Urinary bladder (tissue), 4 donors: Measurements from ENCODE around the gene OTOG. TPM values are rescaled to one million over a fixed set of nuclear protein-coding genes. Genes with fewer than 3 reads are reported as not detected.

Source experiments
- DNase-seq: peaks from one replicate; pipeline ENCODE4 v3.0.0-alpha.2; 2015; ENCODE audit errors: extremely low spot score
- H3K27ac ChIP-seq: one replicate; pipeline ENCODE4 v1.5.1; 2013; ENCODE audit warnings: low read depth, mild to moderate bottlenecking, moderate library complexity
- H3K36me3 ChIP-seq: one replicate; pipeline ENCODE4 v1.6.1; 2013; ENCODE audit warnings: mild to moderate bottlenecking, moderate library complexity; ENCODE audit not compliant: insufficient read depth
- H3K4me1 ChIP-seq: one replicate; pipeline ENCODE4 v1.6.1; 2013; ENCODE audit warnings: mild to moderate bottlenecking, moderate library complexity; ENCODE audit not compliant: insufficient read depth
- H3K4me3 ChIP-seq: one replicate; pipeline ENCODE4 v1.5.1; 2013; ENCODE audit warnings: low read depth, low read length
- WGBS: extraction: QIAGEN DNeasy Blood & Tissue Kit; methylation state at CpG from one replicate; pipeline ENCODE4 v1.1.7; 2013; 5-methylcytosine and 5-hydroxymethylcytosine counted together
- polyA plus RNA-seq: library from polyadenylated mRNA; stranded (reverse); fragments of 200-250 nt; gene quantifications from one replicate; pipeline ENCODE4 v1.2.3, GENCODE V29; 2013
- total RNA-seq: library from RNA; depleted of rRNA; stranded (reverse); fragments of >200 nt; gene quantifications from one replicate; pipeline ENCODE4 v1.2.3, GENCODE V29; 2014
- donor health status: healthy with polysubstance abuse.
- donor health status: healthy.

OTOG gene, protein sequence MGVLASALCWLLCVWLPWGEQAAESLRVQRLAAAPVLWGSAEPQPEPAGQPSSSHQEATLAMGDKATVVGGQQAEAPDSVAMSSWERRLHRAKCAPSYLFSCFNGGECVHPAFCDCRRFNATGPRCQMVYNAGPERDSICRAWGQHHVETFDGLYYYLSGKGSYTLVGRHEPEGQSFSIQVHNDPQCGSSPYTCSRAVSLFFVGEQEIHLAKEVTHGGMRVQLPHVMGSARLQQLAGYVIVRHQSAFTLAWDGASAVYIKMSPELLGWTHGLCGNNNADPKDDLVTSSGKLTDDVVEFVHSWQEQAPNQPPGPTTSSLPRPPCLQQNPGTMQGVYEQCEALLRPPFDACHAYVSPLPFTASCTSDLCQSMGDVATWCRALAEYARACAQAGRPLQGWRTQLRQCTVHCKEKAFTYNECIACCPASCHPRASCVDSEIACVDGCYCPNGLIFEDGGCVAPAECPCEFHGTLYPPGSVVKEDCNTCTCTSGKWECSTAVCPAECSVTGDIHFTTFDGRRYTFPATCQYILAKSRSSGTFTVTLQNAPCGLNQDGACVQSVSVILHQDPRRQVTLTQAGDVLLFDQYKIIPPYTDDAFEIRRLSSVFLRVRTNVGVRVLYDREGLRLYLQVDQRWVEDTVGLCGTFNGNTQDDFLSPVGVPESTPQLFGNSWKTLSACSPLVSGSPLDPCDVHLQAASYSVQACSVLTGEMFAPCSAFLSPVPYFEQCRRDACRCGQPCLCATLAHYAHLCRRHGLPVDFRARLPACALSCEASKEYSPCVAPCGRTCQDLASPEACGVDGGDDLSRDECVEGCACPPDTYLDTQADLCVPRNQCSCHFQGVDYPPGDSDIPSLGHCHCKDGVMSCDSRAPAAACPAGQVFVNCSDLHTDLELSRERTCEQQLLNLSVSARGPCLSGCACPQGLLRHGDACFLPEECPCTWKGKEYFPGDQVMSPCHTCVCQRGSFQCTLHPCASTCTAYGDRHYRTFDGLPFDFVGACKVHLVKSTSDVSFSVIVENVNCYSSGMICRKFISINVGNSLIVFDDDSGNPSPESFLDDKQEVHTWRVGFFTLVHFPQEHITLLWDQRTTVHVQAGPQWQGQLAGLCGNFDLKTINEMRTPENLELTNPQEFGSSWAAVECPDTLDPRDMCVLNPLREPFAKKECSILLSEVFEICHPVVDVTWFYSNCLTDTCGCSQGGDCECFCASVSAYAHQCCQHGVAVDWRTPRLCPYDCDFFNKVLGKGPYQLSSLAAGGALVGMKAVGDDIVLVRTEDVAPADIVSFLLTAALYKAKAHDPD (N-terminal part only)
- 0.05 TPM for total RNA-seq
- polyA plus RNA-seq: not detected

DNA sequence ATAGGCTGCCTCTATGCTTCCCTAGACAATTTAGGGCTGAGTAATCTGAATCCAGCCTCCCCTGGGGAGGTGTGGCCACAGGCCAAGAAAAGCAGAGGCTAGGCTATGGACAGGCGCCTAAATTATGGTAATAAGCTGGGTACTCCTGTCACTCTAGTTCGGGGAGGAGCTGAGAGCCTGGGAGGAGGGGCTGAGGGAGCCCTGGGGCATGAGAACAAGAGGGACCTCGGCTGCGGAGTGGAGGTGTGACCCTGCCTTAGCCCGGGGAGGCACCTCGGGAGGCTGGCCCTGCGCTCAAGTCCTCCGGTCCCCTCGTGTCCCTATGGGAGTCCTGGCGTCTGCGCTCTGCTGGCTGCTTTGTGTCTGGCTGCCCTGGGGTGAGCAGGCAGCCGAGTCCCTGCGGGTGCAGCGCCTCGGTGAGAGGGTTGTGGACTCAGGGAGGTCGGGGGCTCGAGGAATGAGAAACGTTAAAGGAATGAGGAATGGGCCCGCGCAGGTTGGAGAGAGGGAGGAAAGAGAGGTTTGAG is at the start of gene OTOG:
Gene OTOG (plus strand): TSS at position 209 of the 527 bp plus-strand sequence. CDS start 114 bp downstream, at position 323.
- H3K4me1 ChIP-seq: no peaks in the 10 kb centered on the region
- H3K27ac ChIP-seq: no peak within 1 kb of the TSS
- DNase-seq: no peak
- no peak within 1 kb of the TSS for H3K4me3 ChIP-seq
- WGBS: 10% methylated on average over 20 of the region's 20 CpGs
- no peaks in the 10 kb centered on the region for H3K36me3 ChIP-seq

DNA sequence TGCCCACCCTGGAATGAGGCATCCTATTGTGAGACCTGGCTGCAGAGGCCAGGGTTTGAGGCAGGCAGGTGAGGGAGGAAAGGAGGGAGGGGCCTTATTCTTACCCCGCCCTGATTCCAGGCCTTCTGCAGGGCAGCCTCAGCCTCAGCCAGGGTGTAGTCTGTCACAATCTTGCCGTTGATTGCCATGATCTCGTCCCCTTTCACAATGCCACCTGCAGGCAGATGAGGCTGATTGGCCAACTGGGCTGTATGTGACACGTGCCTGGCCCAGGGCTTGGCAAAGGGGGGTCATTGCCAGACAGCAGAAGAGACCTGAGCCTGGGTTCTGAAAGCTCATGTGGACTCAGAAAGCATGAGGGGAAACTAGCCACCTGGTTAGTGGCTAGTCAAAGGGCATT is 49.0 kb upstream of the OTOG start:
- H3K27ac ChIP-seq: no peak overlapping the region
- H3K36me3 ChIP-seq: no peaks in the 10 kb centered on the region
- WGBS: 55% methylated on average over 4 of the region's 4 CpGs
- no peaks in the 10 kb centered on the region for H3K4me1 ChIP-seq
- no peak overlapping the region for H3K4me3 ChIP-seq
- no peak for DNase-seq

DNA sequence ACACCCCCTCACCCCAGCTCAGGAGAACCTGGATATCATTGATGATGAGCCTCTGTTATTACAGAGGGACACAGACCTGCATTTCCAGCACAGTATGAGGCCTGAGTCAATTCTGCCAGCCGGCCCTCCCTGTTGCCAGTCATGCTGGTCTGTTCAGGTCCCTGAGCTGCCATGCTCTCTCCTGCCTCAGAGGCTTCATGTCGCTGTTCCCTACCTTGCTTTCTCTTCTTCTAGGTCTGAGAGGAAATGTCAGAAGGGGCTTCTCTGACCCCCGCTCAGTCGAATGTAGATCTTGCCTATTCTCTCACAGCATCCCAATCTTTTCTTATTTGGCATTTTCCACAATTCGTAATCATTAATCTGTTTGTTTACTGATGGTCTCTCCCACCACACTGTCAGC is 48.6 kb upstream of the OTOG start:
- H3K4me3 ChIP-seq: no peak overlapping the region
- 72% methylated on average over 5 of the region's 5 CpGs for WGBS
- no peak for DNase-seq
- no peaks in the 10 kb centered on the region for H3K36me3 ChIP-seq
- H3K4me1 ChIP-seq: no peaks in the 10 kb centered on the region
- no peak overlapping the region for H3K27ac ChIP-seq

DNA sequence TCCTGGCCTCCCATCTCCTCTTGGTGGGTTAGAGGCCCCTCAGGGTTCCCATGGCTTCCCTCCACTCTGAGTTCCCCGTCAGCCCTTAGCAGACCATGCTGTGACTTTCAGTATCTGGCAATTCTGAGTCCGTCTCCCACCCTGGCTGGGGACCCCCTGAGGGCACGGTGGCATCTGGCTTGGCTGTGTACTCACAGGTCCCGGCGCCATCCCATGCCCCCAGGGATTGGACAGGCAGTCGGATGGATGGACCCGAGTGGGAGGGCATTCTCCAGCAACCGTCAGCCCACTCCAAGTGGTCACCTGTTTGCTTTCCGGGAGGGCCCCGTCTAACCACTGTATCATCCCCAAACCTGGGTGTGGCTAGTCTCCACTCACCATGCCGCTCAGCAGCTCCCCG is 46.4 kb upstream of the OTOG start:
- 93% methylated on average over 12 of the region's 12 CpGs for WGBS
- no peaks in the 10 kb centered on the region for H3K4me1 ChIP-seq
- no peak overlapping the region for H3K27ac ChIP-seq
- H3K4me3 ChIP-seq: no peak overlapping the region
- no peaks in the 10 kb centered on the region for H3K36me3 ChIP-seq
- DNase-seq: no peak

DNA sequence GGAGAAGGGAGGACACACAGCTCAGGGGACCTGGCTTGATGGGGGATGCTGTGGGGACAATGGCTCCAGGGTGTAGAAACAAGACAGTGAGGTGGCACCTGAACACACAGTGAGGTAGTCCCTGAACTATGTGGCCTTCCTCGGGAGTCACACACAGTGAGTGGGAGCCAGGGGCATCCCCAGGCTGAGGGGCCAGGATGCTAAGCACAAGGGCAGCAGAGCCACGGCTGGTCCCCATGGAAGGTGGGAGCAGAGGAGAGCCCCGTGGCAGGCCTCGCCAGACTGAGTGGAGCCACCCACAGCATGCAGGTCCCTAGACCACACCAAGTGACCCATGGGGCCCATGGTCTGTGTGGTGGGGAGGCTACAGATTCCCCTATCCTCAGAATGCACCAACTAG is 44.4 kb upstream of the OTOG start:
- Histone ChIP-seq H3K4me3 (no peak overlapping the region), H3K36me3 (no peaks in the 10 kb centered on the region), H3K4me1 (no peaks in the 10 kb centered on the region), H3K27ac (no peak overlapping the region)
- WGBS: 88% methylated on average over 4 of the region's 4 CpGs
- DNase-seq: no peak

DNA sequence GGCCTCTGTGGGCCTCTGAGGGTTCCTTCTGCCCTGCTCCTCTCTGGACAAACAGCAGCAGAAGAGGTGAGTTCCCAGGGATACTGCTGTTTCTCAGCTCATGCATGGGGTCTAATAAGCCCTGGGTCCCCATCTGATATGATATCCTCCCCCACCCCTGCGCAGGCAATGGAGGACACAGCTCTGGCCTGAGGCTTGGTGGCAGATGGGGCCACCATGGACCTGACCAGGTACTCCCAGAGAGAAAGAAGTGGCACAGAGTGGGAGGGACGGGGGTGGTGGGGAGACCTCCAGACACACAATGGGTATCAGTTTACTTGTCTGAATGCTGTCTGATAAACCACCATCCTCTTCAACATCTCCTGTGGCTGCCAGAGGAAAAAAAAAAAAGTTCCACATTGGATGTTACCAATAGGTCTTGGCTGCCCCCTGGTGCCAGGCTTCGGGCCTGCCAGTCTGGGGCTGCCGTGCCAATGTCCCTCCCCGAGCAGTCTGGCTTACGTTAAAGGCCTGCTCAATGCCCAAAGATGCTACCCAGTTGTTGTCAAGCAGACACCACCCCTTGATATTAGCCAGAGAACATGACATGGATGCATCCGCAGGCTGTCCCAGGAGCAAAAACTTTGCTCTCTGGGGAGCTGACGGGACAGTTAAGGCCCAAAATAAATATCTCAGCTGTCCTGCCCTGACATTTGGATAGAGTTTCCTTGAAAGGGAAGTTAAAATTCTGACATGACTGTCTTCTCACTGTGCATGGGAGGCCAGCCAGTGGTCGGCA is 42.5 kb upstream of the OTOG start:
- 31% methylated on average over 9 of the region's 9 CpGs for WGBS
- no peak overlapping the region for H3K27ac ChIP-seq
- no peak overlapping the region for H3K4me3 ChIP-seq
- DNase-seq: no peak
- H3K36me3 ChIP-seq: no peaks in the 10 kb centered on the region
- H3K4me1 ChIP-seq: no peaks in the 10 kb centered on the region

DNA sequence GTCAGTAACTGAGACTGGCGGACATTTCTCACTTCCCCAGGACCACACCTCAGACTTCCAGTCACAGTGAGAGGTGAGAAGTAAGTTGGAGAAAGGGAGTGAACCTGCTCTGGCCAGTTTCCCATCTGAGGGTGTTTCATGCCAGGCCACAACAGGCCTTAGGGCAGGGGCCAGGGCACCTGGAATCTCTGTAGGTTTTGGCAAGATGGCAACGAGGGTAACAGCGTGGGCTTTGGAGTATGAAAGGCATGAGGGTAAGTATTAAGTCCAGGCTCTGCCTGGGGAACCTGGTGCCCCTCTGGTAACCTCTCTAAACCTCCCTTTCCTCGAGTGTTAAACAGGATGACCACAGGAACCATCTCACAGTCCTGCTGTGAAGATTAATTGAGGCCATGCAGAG is 41.9 kb upstream of the OTOG start:
- Histone ChIP-seq H3K27ac (no peak overlapping the region), H3K4me1 (no peaks in the 10 kb centered on the region), H3K4me3 (no peak overlapping the region), H3K36me3 (no peaks in the 10 kb centered on the region)
- 84% methylated on average over 4 of the region's 4 CpGs for WGBS
- no peak for DNase-seq

DNA sequence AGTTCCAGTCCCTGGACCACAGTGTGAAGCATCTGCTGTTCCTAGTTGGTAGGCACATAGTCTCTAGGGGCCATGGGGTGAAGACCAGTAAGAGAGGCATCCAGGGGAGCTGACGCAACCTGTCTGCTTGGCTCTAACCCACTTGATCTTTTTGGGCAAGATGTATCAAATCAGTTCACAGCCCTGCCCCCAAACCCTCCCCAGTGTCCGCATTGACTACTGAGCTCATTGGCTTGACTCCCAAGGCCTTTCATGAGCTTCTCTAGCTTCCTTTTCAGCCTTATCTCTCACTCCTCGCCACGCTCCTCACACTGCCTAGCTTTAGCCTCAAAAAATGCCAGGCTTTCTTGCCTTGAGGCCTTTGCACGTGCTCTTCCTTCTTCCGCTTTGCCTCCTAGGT is 40.7 kb upstream of the OTOG start:
- no peaks in the 10 kb centered on the region for H3K36me3 ChIP-seq
- no peak overlapping the region for H3K4me3 ChIP-seq
- no peak for DNase-seq
- 87% methylated on average over 6 of the region's 6 CpGs for WGBS
- H3K27ac ChIP-seq: no peak overlapping the region
- no peaks in the 10 kb centered on the region for H3K4me1 ChIP-seq

DNA sequence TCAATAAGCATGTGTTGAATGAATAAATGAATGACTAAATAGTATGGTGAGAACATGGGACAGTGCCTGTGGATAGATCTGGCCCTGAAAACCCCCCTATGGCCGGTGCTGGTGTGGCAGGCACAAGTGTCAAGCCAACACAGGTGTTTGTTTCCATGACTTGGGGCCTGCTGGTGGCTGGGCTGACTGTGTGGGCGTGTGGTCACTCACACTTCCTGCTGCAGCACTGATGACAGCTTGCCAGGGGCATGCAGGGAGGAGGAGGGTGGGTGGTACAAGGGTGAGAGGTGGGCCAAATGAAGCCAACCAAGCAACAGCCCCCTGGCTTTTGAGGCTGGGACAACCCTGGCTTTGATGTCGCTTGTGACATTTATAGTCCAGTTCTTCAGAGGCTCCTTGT is 40.1 kb upstream of the OTOG start:
- Histone ChIP-seq H3K36me3 (no peaks in the 10 kb centered on the region), H3K4me1 (no peaks in the 10 kb centered on the region), H3K27ac (no peak overlapping the region), H3K4me3 (no peak overlapping the region)
- WGBS: 69% methylated on average over 3 of the region's 3 CpGs
- no peak for DNase-seq

DNA sequence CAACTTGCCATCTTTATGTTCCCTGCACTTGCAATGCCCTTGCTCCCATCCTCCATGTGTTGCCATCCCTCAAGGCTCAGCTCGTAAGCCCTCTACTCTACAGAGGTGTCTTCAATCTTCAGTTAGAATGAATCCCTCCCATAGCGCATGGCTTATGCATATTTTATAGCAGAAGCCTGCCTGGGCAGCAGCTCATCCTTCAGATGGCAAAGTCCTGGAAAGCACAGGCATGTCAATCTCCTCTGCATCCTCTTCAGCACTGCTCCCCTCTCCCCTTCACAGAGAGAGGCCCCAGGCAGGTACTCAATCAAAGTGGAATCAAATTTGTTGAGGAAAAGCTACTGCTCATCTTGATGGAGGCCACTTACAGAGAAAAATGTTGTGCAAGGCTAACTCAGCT is 39.3 kb upstream of the OTOG start:
- H3K4me1 ChIP-seq: no peaks in the 10 kb centered on the region
- 83% methylated on average over 2 of the region's 2 CpGs for WGBS
- no peak for DNase-seq
- H3K36me3 ChIP-seq: no peaks in the 10 kb centered on the region
- no peak overlapping the region for H3K27ac ChIP-seq
- no peak overlapping the region for H3K4me3 ChIP-seq

DNA sequence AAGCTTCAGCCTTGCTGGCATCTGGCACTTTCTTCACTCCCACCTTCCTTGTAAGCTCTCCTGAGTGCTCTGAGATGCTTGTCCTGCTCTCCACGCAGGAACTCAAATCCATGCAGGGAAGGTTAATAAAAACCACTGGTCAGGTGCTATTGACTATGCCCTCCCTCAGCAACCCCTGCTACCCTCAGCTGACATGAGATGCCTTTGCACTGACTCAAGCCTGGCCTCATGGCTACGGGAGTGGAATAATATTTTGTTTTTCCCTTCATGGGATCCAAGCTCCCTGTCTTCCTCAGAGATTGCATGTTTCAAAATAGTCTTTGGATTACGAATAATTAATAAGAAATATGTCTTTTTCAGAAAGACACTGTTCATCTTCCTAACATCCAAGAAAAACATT is 38.8 kb upstream of the OTOG start:
- Histone ChIP-seq H3K27ac (no peak overlapping the region), H3K36me3 (no peaks in the 10 kb centered on the region), H3K4me3 (no peak overlapping the region), H3K4me1 (no peaks in the 10 kb centered on the region)
- no peak for DNase-seq
- 33% methylated on average over 3 of the region's 3 CpGs for WGBS

DNA sequence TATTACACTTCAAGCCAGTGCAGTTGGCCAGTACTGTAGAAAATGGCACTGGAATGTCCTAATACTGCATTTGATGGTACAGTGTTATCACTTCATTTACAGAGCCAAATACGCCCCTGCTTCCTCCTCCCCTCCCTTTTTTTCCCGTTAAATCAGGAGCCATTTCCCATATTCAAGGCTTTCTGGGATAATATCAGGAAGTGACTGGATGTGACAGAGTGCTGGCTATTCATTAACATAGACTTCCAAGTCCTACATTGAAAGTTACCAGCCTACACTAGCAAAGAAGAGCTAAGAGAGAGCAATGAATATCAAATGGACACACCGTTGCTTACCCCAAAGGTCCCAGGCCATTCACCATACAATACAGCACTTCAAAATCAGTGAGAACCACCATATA is 38.3 kb upstream of the OTOG start:
- DNase-seq: no peak
- WGBS: 51% methylated on average over 3 of the region's 3 CpGs
- H3K27ac ChIP-seq: no peak overlapping the region
- no peak overlapping the region for H3K4me3 ChIP-seq
- no peaks in the 10 kb centered on the region for H3K36me3 ChIP-seq
- H3K4me1 ChIP-seq: no peaks in the 10 kb centered on the region
